Epithelial cell of esophagus (primary cell): ENCODE results near the gene LTA4H.

Source experiments
- DNase-seq: peaks from one replicate; pipeline ENCODE4 v3.0.0; 2010; ENCODE audit warnings: low read depth
- H3K4me3 ChIP-seq: 2 replicates; pipeline ENCODE4 v1.5.1; 2011; ENCODE audit warnings: mild to moderate bottlenecking, low read length, control low read depth
- CTCF ChIP-seq: IDR thresholded peaks from 2 replicates; pipeline ENCODE4 v1.5.1; 2011; ENCODE audit warnings: low read depth, mild to moderate bottlenecking, low read length, control low read depth, inconsistent platforms; ENCODE audit not compliant: insufficient read depth; ENCODE audit errors: missing control alignments

The LTA4H gene

GRCh38 chr12:96041181-96041580, 5.8 kb upstream of the LTA4H start:
- TF ChIP-seq CTCF, result no peak
- DNase-seq, result no peak
- H3K4me3 ChIP-seq, result no peak overlapping the region

GRCh38 chr12:96040305-96041133, 5.1 kb upstream of the LTA4H start:
- no peak overlapping the region for H3K4me3 ChIP-seq
- TF ChIP-seq CTCF, result no peak
- DNase-seq, result no peak

GRCh38 chr12:96039516-96039915, 4.1 kb upstream of the LTA4H start:
- H3K4me3 ChIP-seq, result no peak overlapping the region
- TF ChIP-seq CTCF, result no peak
- DNase-seq, result no peak

- H3K4me3 ChIP-seq, result no peak overlapping the region
- DNase-seq, result peak; percentile 66
- no peak for TF ChIP-seq CTCF
These were observed 1.5 kb upstream of the LTA4H start for GRCh38 chr12:96036765-96037455.

- TF ChIP-seq CTCF, result no peak
- peak overlapping the region; percentile 67 for H3K4me3 ChIP-seq
- DNase-seq, result peak; percentile 50
These were observed 635 bp downstream of the LTA4H start for GRCh38 chr12:96034621-96035282.

- DNase-seq, result no peak
- TF ChIP-seq CTCF, result no peak
- peak overlapping the region; percentile 67 for H3K4me3 ChIP-seq
These were observed 1.6 kb downstream of the LTA4H start for GRCh38 chr12:96033549-96034389.
